GM15510 (cell line): ENCODE measurements around the gene URM1.

Experiments
- POLR2A ChIP-seq: IDR thresholded peaks from 3 replicates; pipeline ENCODE4 v1.6.1; 2011; ENCODE audit warnings: borderline replicate concordance; ENCODE audit not compliant: insufficient read length; ENCODE audit errors: extremely low read depth

The URM1 gene

GRCh38 chr9:128341435-128341849 lies 29.7 kb upstream of the URM1 start:
- no peak for TF ChIP-seq POLR2A

- no peak for TF ChIP-seq POLR2A
Observed at GRCh38 chr9:128342971-128343680, 28.0 kb upstream of the URM1 start.

- TF ChIP-seq POLR2A: no peak
Observed at GRCh38 chr9:128343855-128344254, 27.3 kb upstream of the URM1 start.

- TF ChIP-seq POLR2A: no peak
Observed at GRCh38 chr9:128344931-128345605, 26.1 kb upstream of the URM1 start.

- TF ChIP-seq POLR2A: no peak
Observed at GRCh38 chr9:128349125-128349524, 22.0 kb upstream of the URM1 start.

GRCh38 chr9:128349772-128350171 lies 21.4 kb upstream of the URM1 start:
- no peak for TF ChIP-seq POLR2A

GRCh38 chr9:128355451-128355850 lies 15.7 kb upstream of the URM1 start:
- TF ChIP-seq POLR2A: no peak

- TF ChIP-seq POLR2A: no peak
Observed at GRCh38 chr9:128358090-128358489, 13.1 kb upstream of the URM1 start.

GRCh38 chr9:128358861-128359260 lies 12.3 kb upstream of the URM1 start:
- TF ChIP-seq POLR2A: no peak

- TF ChIP-seq POLR2A: no peak
Observed at GRCh38 chr9:128360826-128361225, 10.3 kb upstream of the URM1 start.

- TF ChIP-seq POLR2A: no peak
Observed at GRCh38 chr9:128361296-128361985, 9.7 kb upstream of the URM1 start.

GRCh38 chr9:128361986-128362646 lies 9.1 kb upstream of the URM1 start:
- peak; percentile 24 for TF ChIP-seq POLR2A

GRCh38 chr9:128362774-128363173 lies 8.4 kb upstream of the URM1 start:
- no peak for TF ChIP-seq POLR2A

GRCh38 chr9:128365525-128365924 lies 5.6 kb upstream of the URM1 start:
- no peak for TF ChIP-seq POLR2A
